AG04449 (cell line): Measurements from ENCODE around the gene OTUB1.

Source experiments
- CTCF ChIA-PET: fragments of 350-600 bp; formaldehyde crosslinking; extraction: SDS; loops from one replicate; lab custom pipeline; 2021; ENCODE audit warnings: antibody characterized with exemption; lab: Yijun Ruan, JAX
- POLR2A ChIA-PET: fragments of 400-600, 350-600 bp; formaldehyde crosslinking; extraction: SDS; loops from one replicate; lab custom pipeline; 2020; ENCODE audit warnings: antibody characterized with exemption, inconsistent platforms; lab: Yijun Ruan, JAX
- DNase-seq: peaks from one replicate; pipeline ENCODE4 v3.0.0-alpha.2; 2010; ENCODE audit warnings: low read depth, low spot score
- H3K4me3 ChIP-seq: 2 replicates; pipeline ENCODE4 v1.5.1; 2011; ENCODE audit warnings: low read depth, mild to moderate bottlenecking, control low read depth, low read length
- CTCF ChIP-seq: IDR thresholded peaks from one replicate; pipeline ENCODE4 v1.5.1; 2011; ENCODE audit warnings: mild to moderate bottlenecking, moderate library complexity, low read length, control low read depth, inconsistent platforms; ENCODE audit not compliant: insufficient read depth; ENCODE audit errors: missing control alignments

Gene OTUB1

DNA sequence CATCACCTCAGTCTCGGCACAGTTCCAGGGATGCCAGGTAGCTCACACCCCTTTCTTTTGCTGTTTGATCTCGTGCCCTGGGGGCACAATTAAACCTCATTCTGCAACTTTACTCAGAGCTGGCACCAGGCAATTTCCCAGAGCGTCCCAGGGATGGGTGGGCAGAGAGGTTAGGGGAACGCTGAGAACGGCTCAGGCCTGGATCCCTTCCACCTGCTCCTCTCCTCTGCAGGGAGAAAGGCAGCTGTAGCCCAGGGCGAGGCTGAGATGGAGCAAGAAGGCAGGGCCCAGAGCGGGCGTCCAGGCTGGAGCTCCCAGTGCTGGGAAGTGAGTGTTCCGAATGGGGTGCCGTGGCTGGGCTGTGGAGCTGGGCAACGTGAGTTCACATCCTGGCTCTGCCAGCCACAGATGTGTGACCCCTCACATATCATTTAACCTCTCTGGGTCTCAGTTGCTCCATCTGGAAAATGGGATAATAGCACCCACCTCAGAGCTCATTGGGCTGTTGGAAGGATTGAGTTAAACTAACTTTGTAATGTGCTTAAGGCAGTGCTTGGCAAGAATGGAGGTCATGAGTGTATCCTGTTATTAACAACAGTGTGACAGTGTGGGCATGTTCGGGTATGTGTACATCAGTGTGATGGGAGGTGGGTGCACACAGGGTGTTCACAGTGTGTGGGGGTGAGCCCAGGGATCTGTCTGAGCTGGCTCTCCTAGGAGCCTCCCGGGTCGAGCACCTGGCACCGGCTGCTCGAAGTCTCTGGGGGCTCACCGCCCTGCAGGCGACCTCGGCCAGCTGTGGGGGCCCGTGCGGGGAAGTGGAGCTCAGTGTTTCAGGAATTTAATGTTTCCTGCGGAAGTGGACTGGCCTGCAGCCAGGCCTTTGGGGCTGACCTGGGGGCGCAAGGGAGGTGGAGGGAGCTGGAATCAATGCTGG is 15.5 kb downstream of the OTUB1 start:
- H3K4me3 ChIP-seq: no peak overlapping the region
- CTCF ChIA-PET: interaction anchor here (0.7 to 13.1 kb wide), 21 partner anchors 11 to 316 kb away, joined by 3 to 591 read pairs (median 6); partner anchors contain the start of genes MARK2, OTUB1 and PRDX5
- no peak for DNase-seq
- POLR2A ChIA-PET: interaction anchor here (0.6 kb wide), 1 partner anchor 346 kb away, joined by 3 read pairs; no protein-coding TSS in a partner anchor
- TF ChIP-seq CTCF: no peak

DNA sequence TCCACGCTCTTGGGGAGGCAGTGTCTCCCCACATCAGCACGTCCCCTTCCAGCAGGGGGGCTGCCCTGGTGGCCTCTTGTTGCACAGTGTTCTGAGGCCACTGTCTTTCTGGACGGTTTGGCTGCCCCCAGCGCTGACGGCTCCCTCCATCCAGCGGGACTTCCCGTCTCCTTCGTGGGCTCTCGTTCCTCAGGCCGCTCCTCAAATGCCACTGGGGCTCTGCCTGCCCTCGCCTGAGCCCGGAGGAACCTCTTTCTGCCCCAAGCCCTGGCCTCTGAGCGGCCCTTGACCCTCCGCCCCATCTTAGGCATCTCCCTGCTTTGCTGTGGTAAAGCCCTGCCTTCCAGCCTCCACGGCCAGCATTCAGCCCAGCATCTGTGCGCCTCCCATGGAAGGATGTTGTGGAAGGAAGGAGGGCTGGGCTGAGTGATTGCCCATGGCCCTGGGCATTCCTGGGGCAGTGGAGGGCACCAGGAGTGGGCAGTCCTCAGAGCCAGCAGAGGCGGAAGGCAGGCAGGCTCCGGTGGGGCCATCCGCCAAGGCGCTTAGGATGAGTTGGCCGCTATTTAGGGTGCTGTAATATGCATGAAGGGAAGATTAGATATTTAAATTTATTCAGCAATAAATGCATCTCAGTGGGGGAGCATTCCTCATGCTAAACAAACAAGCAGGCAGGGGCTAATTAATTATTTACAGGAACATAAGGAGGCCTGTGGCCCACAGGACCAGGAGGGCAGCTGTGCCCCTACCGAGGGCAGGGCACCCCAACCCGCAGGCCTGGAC is 17.8 kb downstream of the OTUB1 start:
- CTCF ChIA-PET: interaction anchor here (4.5 to 13.1 kb wide), 2 partner anchors 23 to 145 kb away, joined by 45 to 591 read pairs; no protein-coding TSS in a partner anchor
- DNase-seq: no peak

GRCh38 chr11:64004590-64004984 is 18.3 kb downstream of the OTUB1 start:
- no peak for DNase-seq
- no peak for TF ChIP-seq CTCF
- ChIA-PET CTCF (interaction anchor here (13.1 kb wide), 1 partner anchor 144 kb away, joined by 591 read pairs; no protein-coding TSS in a partner anchor), POLR2A (no interaction called here)
- H3K4me3 ChIP-seq: no peak overlapping the region

More for the DNA sequence above, 17.8 kb downstream of the OTUB1 start:
- no peak overlapping the region for H3K4me3 ChIP-seq
- POLR2A ChIA-PET: no interaction called here
- no peak for TF ChIP-seq CTCF

GRCh38 chr11:64005691-64006090 is 19.5 kb downstream of the OTUB1 start:
- ChIA-PET POLR2A (no interaction called here), CTCF (interaction anchor here (1.8 to 13.1 kb wide), 2 partner anchors 17 to 143 kb away, joined by 7 to 591 read pairs; no protein-coding TSS in a partner anchor)
- H3K4me3 ChIP-seq: no peak overlapping the region
- no peak for DNase-seq
- TF ChIP-seq CTCF: no peak

- POLR2A ChIA-PET: no interaction called here
- H3K4me3 ChIP-seq: no peak overlapping the region
- no peak for DNase-seq
- no peak for TF ChIP-seq CTCF
- CTCF ChIA-PET: interaction anchor here (0.8 to 13.1 kb wide), 5 partner anchors 16 to 157 kb away, joined by 3 to 591 read pairs (median 4); no protein-coding TSS in a partner anchor
Observed at GRCh38 chr11:64006398-64006797, 20.2 kb downstream of the OTUB1 start.
